Stimulated activated CD4-positive, alpha-beta T cell treated with anti-CD3 and anti-CD28 coated beads, Interleukin-15, amount 100 ng/mL, for 24 hours (primary cell): ENCODE data around the gene KCNG1.

Experiments used
- DNase-seq: peaks from one replicate; pipeline ENCODE4 v3.0.0-alpha.2; 2020

The KCNG1 gene

GRCh38 chr20:51011479-51011878 is 11.4 kb downstream of the KCNG1 start:
- DNase-seq, result no peak

- no peak for DNase-seq
Observed at GRCh38 chr20:51010932-51011331, 12.0 kb downstream of the KCNG1 start.

GRCh38 chr20:51010043-51010365 is 12.9 kb downstream of the KCNG1 start:
- no peak for DNase-seq

GRCh38 chr20:51009303-51010042 is 13.4 kb downstream of the KCNG1 start:
- DNase-seq, result no peak

- DNase-seq, result no peak
Observed at GRCh38 chr20:51008718-51009117, 14.2 kb downstream of the KCNG1 start.

GRCh38 chr20:51005214-51005613 is 17.7 kb downstream of the KCNG1 start:
- no peak for DNase-seq

GRCh38 chr20:51004781-51005180 is 18.1 kb downstream of the KCNG1 start:
- no peak for DNase-seq

GRCh38 chr20:51004305-51004727 is 18.6 kb downstream of the KCNG1 start:
- no peak for DNase-seq

GRCh38 chr20:51003753-51004152 is 19.2 kb downstream of the KCNG1 start:
- no peak for DNase-seq

- no peak for DNase-seq
Observed at GRCh38 chr20:51002633-51003032, 20.3 kb downstream of the KCNG1 start.

GRCh38 chr20:51001430-51002265 is 21.3 kb downstream of the KCNG1 start:
- DNase-seq, result peak; percentile 25

- DNase-seq, result no peak
Observed at GRCh38 chr20:50999355-50999754, 23.6 kb downstream of the KCNG1 start.

- no peak for DNase-seq
Observed at GRCh38 chr20:50996901-50997865, 25.7 kb downstream of the KCNG1 start.

- no peak for DNase-seq
Observed at GRCh38 chr20:50995506-50995905, 27.4 kb downstream of the KCNG1 start.

GRCh38 chr20:50993876-50994275 is 29.0 kb downstream of the KCNG1 start:
- DNase-seq, result no peak

- peak; percentile 60 for DNase-seq
Observed at GRCh38 chr20:50992733-50993457, 30.0 kb downstream of the KCNG1 start.

- DNase-seq, result no peak
Observed at GRCh38 chr20:50992336-50992732, 30.6 kb downstream of the KCNG1 start.

- DNase-seq, result no peak
Observed at GRCh38 chr20:50991076-50991475, 31.8 kb downstream of the KCNG1 start.

- DNase-seq, result peak; percentile 70
Observed at GRCh38 chr20:50987493-50988210, 35.3 kb downstream of the KCNG1 start.

- DNase-seq, result no peak
Observed at GRCh38 chr20:50983321-50983720, 39.6 kb downstream of the KCNG1 start.

- DNase-seq, result no peak
Observed at GRCh38 chr20:50982363-50982762, 40.5 kb downstream of the KCNG1 start.

GRCh38 chr20:50981714-50982048 is 41.2 kb downstream of the KCNG1 start:
- DNase-seq, result no peak
